ENCODE measurements around the gene WASF3.

GRCh38 chr13:26534036-26534726 is 23.3 kb upstream of the WASF3 start:
- TF ChIP-seq CTCF (IDR thresholded peaks at IDR 0.05): no peak
- TF ChIP-seq POLR2A (IDR thresholded peaks at IDR 0.05): no peak
